SK-N-SH (cell line): ENCODE measurements around the gene ROBO1. TPM values are rescaled to one million over a fixed set of nuclear protein-coding genes. Genes with fewer than 3 reads are reported as not detected.

Experiments used
- CTCF ChIA-PET: fragments of 300-600, 350-600 bp; formaldehyde crosslinking; extraction: SDS; loops from one replicate; lab custom pipeline; 2021; lab: Yijun Ruan, JAX
- POLR2A ChIA-PET: fragments of 350-600 bp; sonication (Branson Sonifier 250); formaldehyde crosslinking; extraction: SDS; loops from one replicate; lab custom pipeline; 2020; ENCODE audit warnings: antibody characterized with exemption, inconsistent platforms; lab: Yijun Ruan, JAX
- DNase-seq: peaks from one replicate; pipeline ENCODE4 v3.0.0; 2012
- H2AFZ ChIP-seq: fragments of 200-600 bp; sonication (generic); 2 replicates; pipeline ENCODE4 v1.8.1; 2016; ENCODE audit warnings: antibody characterized with exemption, mild to moderate bottlenecking, low read depth
- H3F3A ChIP-seq: fragments of 200-600 bp; sonication (generic); replicated peaks from 2 replicates; pipeline ENCODE3; 2016; ENCODE audit warnings: antibody characterized with exemption, mild to moderate bottlenecking; ENCODE audit not compliant: insufficient read depth
- H3K27ac ChIP-seq, 2 experiments: fragments of 200-500 bp in 1 of 2; fragments of 200-600 bp in 1 of 2; sonication (Bioruptor generic) in 1 of 2; sonication (generic), shearing (Covaris generic) in 1 of 2; 2 replicates each; pipeline versions ENCODE4 v1.5.1 to v1.6.1; 2014 to 2016; ENCODE audit warnings: low read depth in 2 of 2, inconsistent platforms in 1 of 2, low read length in 1 of 2, mild to moderate bottlenecking in 1 of 2, mixed read lengths in 1 of 2
- H3K27me3 ChIP-seq: fragments of 200-600 bp; sonication (generic), shearing (Covaris generic); 2 replicates; pipeline ENCODE4 v1.6.1; 2016; ENCODE audit warnings: mixed run types; ENCODE audit not compliant: insufficient read depth
- H3K36me3 ChIP-seq, 2 experiments: fragments of 200-500 bp in 1 of 2; fragments of 200-600 bp in 1 of 2; sonication (Bioruptor generic) in 1 of 2; sonication (generic) in 1 of 2; replicated peaks in 1 of 2; 2 replicates each; pipeline versions ENCODE3 to v1.5.1; 2014 to 2016; ENCODE audit warnings: low read length in 1 of 2, mild to moderate bottlenecking in 1 of 2; ENCODE audit not compliant: insufficient read depth in 2 of 2, control insufficient read depth in 1 of 2
- H3K4me1 ChIP-seq, 2 experiments: fragments of 200-500 bp in 1 of 2; fragments of 200-600 bp in 1 of 2; sonication (Bioruptor generic) in 1 of 2; sonication (generic), shearing (Covaris generic) in 1 of 2; 2 replicates each; pipeline versions ENCODE4 v1.5.1 to v1.6.1; 2014 to 2016; ENCODE audit warnings: low read depth in 1 of 2, low read length in 1 of 2, mixed run types in 1 of 2; ENCODE audit not compliant: insufficient read depth in 2 of 2, control insufficient read depth in 1 of 2
- H3K4me2 ChIP-seq: fragments of 200-600 bp; sonication (generic), shearing (Covaris generic); 2 replicates; pipeline ENCODE4 v1.6.1; 2017; ENCODE audit warnings: mixed run types
- H3K4me3 ChIP-seq, 2 experiments: fragments of 200-500 bp in 1 of 2; fragments of 200-600 bp in 1 of 2; sonication (Bioruptor generic) in 1 of 2; sonication (generic), shearing (Covaris generic) in 1 of 2; 2 replicates each; pipeline versions ENCODE4 v1.5.1 to v1.8.1; 2014 to 2016; ENCODE audit warnings: low read depth in 2 of 2, inconsistent platforms in 1 of 2, low read length in 1 of 2, mild to moderate bottlenecking in 1 of 2, mixed read lengths in 1 of 2, moderate library complexity in 1 of 2
- H3K79me2 ChIP-seq: fragments of 200-600 bp; sonication (generic); 2 replicates; pipeline ENCODE4 v1.8.1; 2017; ENCODE audit warnings: mild to moderate bottlenecking; ENCODE audit not compliant: insufficient read depth
- H3K9ac ChIP-seq: fragments of 200-600 bp; sonication (generic); 2 replicates; pipeline ENCODE4 v1.6.1; 2017; ENCODE audit warnings: mixed run types
- H3K9me2 ChIP-seq: fragments of 200-600 bp; sonication (generic); 2 replicates; pipeline ENCODE4 v1.6.1; 2017; ENCODE audit warnings: mixed run types
- H3K9me3 ChIP-seq: fragments of 200-600 bp; sonication (generic); 2 replicates; pipeline ENCODE4 v1.6.1; 2017; ENCODE audit warnings: mixed run types, mild to moderate bottlenecking, moderate library complexity
- H4K20me1 ChIP-seq: fragments of 200-600 bp; sonication (generic); 2 replicates; pipeline ENCODE4 v1.6.1; 2017; ENCODE audit warnings: mild to moderate bottlenecking, mixed run types; ENCODE audit not compliant: insufficient read depth
- ELF1 ChIP-seq: IDR thresholded peaks from 2 replicates; pipeline ENCODE4 v1.4.0; 2012
- FOSL2 ChIP-seq: IDR thresholded peaks from 2 replicates; pipeline ENCODE4 v1.4.0; 2012; ENCODE audit warnings: low read depth, mild to moderate bottlenecking, moderate library complexity, borderline replicate concordance
- RAD21 ChIP-seq: IDR thresholded peaks from 2 replicates; pipeline ENCODE4 v1.6.1; 2012; ENCODE audit warnings: mild to moderate bottlenecking, low read length
- RFX5 ChIP-seq: IDR thresholded peaks from 2 replicates; pipeline ENCODE4 v1.6.1; 2012; ENCODE audit warnings: mild to moderate bottlenecking, improper control_type of control experiment, low read length
- TCF12 ChIP-seq: IDR thresholded peaks from 2 replicates; pipeline ENCODE4 v1.4.0; 2012
- TEAD4 ChIP-seq: IDR thresholded peaks from 2 replicates; pipeline ENCODE4 v1.4.0; 2012; ENCODE audit warnings: mild to moderate bottlenecking, borderline replicate concordance; ENCODE audit not compliant: insufficient read depth
- WGBS: methylation state at CpG from one replicate; pipeline ENCODE4 v1.1.6; 2017; ENCODE audit warnings: low lambda C conversion rate; 5-methylcytosine and 5-hydroxymethylcytosine counted together
- polyA plus RNA-seq, 3 experiments: library from polyadenylated mRNA; depleted of rRNA; stranded (reverse); fragments of >200 nt; gene quantifications; 2 replicates each; pipeline ENCODE4 v1.2.3, GENCODE V29; 2012
- TF ChIP-seq, protein P1 (sequence below): fragments of 200-600 bp; sonication (generic); IDR thresholded peaks from 2 replicates; pipeline ENCODE4 v1.6.1; 2017; ENCODE audit warnings: antibody characterized with exemption, mild to moderate bottlenecking, moderate library complexity
- TF ChIP-seq, protein P2 (sequence below): IDR thresholded peaks from 2 replicates; pipeline ENCODE4 v1.4.0; 2012; ENCODE audit warnings: low read depth, borderline replicate concordance
- TF ChIP-seq, protein P3 (sequence below): fragments of 150-350 bp; IDR thresholded peaks from 2 replicates; pipeline ENCODE4 v1.6.1; 2017; ENCODE audit warnings: antibody characterized with exemption, low read length, low read depth, borderline replicate concordance
- TF ChIP-seq, protein P4 (sequence below): fragments of 150-350 bp; IDR thresholded peaks from 2 replicates; pipeline ENCODE4 v1.6.1; 2016; ENCODE audit warnings: mild to moderate bottlenecking, low read depth, low read length

ROBO1 gene
- polyA plus RNA-seq, 1 of the 3 experiments (the other 2 are of a cell fraction): 22.7 TPM

DNA sequence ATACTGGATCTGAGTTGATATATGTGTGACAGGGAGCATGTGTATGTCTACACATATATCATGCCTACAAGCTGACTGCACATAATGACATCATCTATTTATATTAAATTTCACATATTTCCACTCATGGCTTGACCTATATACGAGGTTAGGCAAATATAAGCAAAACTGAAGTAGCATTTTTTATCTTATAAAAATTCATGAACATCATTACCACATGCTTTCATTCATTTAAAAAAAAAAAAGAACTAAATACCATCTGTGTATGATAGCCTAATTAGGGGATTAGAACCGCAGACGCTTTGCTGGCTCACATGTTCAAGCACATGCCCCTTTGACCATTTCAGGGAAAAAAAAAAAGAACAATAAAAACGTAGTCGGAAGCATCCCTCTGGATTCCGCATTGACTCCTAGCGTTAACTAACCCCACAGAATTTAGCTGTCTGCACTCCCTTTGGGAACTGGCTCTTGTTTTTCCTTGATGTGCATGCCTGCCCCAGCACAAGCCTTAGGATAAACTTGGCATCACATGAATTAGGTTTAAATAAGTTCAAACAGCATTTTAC lies 888.4 kb downstream of the ROBO1 start:
- Histone ChIP-seq H3K79me2 (peaks cover 38% of the 10 kb centered on the region), H3K36me3 (no peaks in the 10 kb centered on the region), H3K9me2 (no peaks in the 10 kb centered on the region), H3K4me3 (no peak overlapping the region), H3K27ac (no peak overlapping the region), H2AFZ (no peak overlapping the region), H3F3A (peaks cover 22% of the 10 kb centered on the region), H3K4me1 (peaks cover 3 to 22% of the 10 kb centered on the region in 2 experiments; a peak in 3 of 4 replicates), H3K4me2 (no peak overlapping the region), H3K9me3 (no peaks in the 10 kb centered on the region), H3K27me3 (no peaks in the 10 kb centered on the region), H4K20me1 (no peaks in the 10 kb centered on the region), H3K9ac (no peak overlapping the region)
- DNase-seq: no peak
- ChIA-PET POLR2A (no interaction called here), CTCF (no interaction called here)
- 86% methylated on average over 7 of the region's 7 CpGs for WGBS
- TF ChIP-seq RAD21 (no peak), TEAD4 (no peak), RFX5 (no peak), FOSL2 (no peak), TCF12 (no peak)
- TF ChIP-seq, protein P1, sequence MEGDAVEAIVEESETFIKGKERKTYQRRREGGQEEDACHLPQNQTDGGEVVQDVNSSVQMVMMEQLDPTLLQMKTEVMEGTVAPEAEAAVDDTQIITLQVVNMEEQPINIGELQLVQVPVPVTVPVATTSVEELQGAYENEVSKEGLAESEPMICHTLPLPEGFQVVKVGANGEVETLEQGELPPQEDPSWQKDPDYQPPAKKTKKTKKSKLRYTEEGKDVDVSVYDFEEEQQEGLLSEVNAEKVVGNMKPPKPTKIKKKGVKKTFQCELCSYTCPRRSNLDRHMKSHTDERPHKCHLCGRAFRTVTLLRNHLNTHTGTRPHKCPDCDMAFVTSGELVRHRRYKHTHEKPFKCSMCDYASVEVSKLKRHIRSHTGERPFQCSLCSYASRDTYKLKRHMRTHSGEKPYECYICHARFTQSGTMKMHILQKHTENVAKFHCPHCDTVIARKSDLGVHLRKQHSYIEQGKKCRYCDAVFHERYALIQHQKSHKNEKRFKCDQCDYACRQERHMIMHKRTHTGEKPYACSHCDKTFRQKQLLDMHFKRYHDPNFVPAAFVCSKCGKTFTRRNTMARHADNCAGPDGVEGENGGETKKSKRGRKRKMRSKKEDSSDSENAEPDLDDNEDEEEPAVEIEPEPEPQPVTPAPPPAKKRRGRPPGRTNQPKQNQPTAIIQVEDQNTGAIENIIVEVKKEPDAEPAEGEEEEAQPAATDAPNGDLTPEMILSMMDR: no peak
- TF ChIP-seq, protein P2, sequence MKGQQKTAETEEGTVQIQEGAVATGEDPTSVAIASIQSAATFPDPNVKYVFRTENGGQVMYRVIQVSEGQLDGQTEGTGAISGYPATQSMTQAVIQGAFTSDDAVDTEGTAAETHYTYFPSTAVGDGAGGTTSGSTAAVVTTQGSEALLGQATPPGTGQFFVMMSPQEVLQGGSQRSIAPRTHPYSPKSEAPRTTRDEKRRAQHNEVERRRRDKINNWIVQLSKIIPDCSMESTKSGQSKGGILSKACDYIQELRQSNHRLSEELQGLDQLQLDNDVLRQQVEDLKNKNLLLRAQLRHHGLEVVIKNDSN: no peak
- TF ChIP-seq, protein P3, sequence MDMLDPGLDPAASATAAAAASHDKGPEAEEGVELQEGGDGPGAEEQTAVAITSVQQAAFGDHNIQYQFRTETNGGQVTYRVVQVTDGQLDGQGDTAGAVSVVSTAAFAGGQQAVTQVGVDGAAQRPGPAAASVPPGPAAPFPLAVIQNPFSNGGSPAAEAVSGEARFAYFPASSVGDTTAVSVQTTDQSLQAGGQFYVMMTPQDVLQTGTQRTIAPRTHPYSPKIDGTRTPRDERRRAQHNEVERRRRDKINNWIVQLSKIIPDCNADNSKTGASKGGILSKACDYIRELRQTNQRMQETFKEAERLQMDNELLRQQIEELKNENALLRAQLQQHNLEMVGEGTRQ: no peak

DNA sequence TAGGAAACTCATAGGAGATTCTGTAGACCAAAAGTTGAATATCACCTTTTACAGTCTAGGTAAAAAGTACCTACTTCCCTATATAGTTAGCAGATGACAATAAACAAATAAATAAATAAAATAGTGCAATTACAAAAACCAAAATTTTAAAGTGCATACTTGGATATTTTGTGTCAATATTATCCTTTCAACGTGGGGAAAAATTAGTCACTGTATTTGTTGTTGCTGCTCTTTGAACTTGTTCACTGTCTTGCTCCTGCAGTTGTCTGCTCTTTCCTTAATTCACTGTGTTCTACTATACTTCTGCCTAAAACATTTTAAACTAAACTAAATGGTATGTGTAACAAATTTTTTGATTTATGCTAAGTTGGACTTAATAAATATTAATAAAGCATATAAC lies 889.0 kb downstream of the ROBO1 start:
- Histone ChIP-seq H4K20me1 (no peaks in the 10 kb centered on the region), H3K9ac (no peak overlapping the region), H3F3A (peaks cover 22% of the 10 kb centered on the region), H2AFZ (no peak overlapping the region), H3K4me2 (no peak overlapping the region), H3K9me3 (no peaks in the 10 kb centered on the region), H3K27me3 (no peaks in the 10 kb centered on the region), H3K4me3 (no peak overlapping the region), H3K9me2 (no peaks in the 10 kb centered on the region), H3K36me3 (no peaks in the 10 kb centered on the region), H3K4me1 (peaks cover 3 to 25% of the 10 kb centered on the region in 2 experiments; a peak in 3 of 4 replicates), H3K27ac (no peak overlapping the region), H3K79me2 (peaks cover 37% of the 10 kb centered on the region)
- DNase-seq: no peak
- ChIA-PET POLR2A (no interaction called here), CTCF (no interaction called here)
- TF ChIP-seq ELF1: no peak
- TF ChIP-seq, protein P4, sequence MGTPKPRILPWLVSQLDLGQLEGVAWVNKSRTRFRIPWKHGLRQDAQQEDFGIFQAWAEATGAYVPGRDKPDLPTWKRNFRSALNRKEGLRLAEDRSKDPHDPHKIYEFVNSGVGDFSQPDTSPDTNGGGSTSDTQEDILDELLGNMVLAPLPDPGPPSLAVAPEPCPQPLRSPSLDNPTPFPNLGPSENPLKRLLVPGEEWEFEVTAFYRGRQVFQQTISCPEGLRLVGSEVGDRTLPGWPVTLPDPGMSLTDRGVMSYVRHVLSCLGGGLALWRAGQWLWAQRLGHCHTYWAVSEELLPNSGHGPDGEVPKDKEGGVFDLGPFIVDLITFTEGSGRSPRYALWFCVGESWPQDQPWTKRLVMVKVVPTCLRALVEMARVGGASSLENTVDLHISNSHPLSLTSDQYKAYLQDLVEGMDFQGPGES: no peak
- WGBS: 70% methylated on average over 1 of the region's 1 CpG
